GM23248 (cell line): Measurements from ENCODE around the gene FER1L5.

Experiments
- EZH2 ChIP-seq: fragments of 200-600 bp; sonication (generic); IDR thresholded peaks from 2 replicates; pipeline ENCODE4 v1.6.1; 2018; ENCODE audit warnings: antibody characterized with exemption, mild to moderate bottlenecking; ENCODE audit not compliant: insufficient read depth, poor library complexity, severe bottlenecking
- EZH2phosphoT487 ChIP-seq: fragments of 200-600 bp; sonication (generic); IDR thresholded peaks from 2 replicates; pipeline ENCODE4 v1.6.1; 2018; ENCODE audit warnings: antibody characterized with exemption, moderate library complexity, mild to moderate bottlenecking, low read depth; ENCODE audit not compliant: insufficient read depth

DNA sequence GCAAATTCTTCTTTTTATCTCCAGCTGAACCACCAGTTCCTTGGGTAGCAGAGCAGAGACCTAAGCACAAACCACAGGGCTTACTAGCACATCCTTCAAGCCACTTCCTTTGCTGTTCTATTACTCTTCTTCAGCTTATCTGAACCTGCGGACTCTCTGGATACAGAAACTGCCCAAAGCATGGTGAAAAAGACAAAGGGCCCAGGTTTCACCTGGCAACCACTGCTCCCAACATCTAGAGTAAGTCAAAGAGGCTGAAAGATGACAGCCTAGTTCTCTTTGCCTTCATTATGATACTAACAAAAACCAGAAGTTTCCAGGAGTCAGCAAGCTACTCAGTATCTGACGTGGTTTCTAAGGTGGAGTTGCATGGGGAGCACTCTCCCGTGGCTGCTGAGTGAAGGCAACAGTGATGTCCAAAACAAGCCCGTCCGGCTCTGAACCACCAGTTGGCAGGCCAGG is 47.8 kb upstream of the FER1L5 start:
- no peak for TF ChIP-seq EZH2phosphoT487
- TF ChIP-seq EZH2 = no peak
